ENCODE results near the gene SPAG8.

DNA sequence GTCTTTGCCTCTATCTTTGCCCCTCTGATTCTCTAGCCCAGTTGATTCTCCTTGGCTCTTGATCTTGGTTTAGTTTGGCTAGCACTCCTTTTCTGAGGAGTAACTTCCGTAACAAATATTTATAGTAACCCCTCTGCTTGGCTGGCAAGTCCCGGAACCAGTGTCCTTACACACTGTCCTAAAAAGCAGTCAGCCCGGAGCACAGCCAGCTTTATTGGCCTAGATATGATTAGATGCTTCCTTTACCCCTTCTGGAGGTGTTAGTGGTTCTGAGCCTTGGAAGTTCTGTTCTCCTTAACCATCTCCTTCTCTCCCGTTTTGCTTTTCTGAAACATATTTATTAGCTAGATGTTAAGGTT, 41.0 kb downstream of the SPAG8 start:
- TF ChIP-seq ESRRA (IDR thresholded peaks at IDR 0.05; ENCODE audit: low read length) (no peak), NR2C2 (IDR thresholded peaks at IDR 0.05; ENCODE audit: borderline replicate concordance, control insufficient read depth, insufficient read length, low read depth) (no peak), BRCA1 (IDR thresholded peaks at IDR 0.05; ENCODE audit: low read depth, low read length) (no peak), NFYA (IDR thresholded peaks at IDR 0.05; ENCODE audit: borderline replicate concordance, low read depth, low read length) (no peak), EP300 (IDR thresholded peaks at IDR 0.05; ENCODE audit: borderline replicate concordance in 1 of 2, control insufficient read depth in 1 of 2, low read depth in 2 of 2, low read length in 2 of 2) (no peak), ZNF24 (IDR thresholded peaks at IDR 0.05) (no peak), CHD2 (IDR thresholded peaks at IDR 0.05; ENCODE audit: borderline replicate concordance, low read depth, low read length) (no peak), SUZ12 (IDR thresholded peaks at IDR 0.05; ENCODE audit: unreplicated experiment) (no peak)
- TF ChIP-seq, protein P1, sequence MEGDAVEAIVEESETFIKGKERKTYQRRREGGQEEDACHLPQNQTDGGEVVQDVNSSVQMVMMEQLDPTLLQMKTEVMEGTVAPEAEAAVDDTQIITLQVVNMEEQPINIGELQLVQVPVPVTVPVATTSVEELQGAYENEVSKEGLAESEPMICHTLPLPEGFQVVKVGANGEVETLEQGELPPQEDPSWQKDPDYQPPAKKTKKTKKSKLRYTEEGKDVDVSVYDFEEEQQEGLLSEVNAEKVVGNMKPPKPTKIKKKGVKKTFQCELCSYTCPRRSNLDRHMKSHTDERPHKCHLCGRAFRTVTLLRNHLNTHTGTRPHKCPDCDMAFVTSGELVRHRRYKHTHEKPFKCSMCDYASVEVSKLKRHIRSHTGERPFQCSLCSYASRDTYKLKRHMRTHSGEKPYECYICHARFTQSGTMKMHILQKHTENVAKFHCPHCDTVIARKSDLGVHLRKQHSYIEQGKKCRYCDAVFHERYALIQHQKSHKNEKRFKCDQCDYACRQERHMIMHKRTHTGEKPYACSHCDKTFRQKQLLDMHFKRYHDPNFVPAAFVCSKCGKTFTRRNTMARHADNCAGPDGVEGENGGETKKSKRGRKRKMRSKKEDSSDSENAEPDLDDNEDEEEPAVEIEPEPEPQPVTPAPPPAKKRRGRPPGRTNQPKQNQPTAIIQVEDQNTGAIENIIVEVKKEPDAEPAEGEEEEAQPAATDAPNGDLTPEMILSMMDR (IDR thresholded peaks at IDR 0.05 in 2 of 3, conservative IDR thresholded peaks at IDR 0.05 in 1 of 3; ENCODE audit: control insufficient read depth in 2 of 3, extremely low read depth in 1 of 3, insufficient read depth in 1 of 3, low read depth in 3 of 3, low read length in 3 of 3) = no peak
- TF ChIP-seq, protein P2, sequence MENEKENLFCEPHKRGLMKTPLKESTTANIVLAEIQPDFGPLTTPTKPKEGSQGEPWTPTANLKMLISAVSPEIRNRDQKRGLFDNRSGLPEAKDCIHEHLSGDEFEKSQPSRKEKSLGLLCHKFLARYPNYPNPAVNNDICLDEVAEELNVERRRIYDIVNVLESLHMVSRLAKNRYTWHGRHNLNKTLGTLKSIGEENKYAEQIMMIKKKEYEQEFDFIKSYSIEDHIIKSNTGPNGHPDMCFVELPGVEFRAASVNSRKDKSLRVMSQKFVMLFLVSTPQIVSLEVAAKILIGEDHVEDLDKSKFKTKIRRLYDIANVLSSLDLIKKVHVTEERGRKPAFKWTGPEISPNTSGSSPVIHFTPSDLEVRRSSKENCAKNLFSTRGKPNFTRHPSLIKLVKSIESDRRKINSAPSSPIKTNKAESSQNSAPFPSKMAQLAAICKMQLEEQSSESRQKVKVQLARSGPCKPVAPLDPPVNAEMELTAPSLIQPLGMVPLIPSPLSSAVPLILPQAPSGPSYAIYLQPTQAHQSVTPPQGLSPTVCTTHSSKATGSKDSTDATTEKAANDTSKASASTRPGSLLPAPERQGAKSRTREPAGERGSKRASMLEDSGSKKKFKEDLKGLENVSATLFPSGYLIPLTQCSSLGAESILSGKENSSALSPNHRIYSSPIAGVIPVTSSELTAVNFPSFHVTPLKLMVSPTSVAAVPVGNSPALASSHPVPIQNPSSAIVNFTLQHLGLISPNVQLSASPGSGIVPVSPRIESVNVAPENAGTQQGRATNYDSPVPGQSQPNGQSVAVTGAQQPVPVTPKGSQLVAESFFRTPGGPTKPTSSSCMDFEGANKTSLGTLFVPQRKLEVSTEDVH (IDR thresholded peaks at IDR 0.05; ENCODE audit: low read depth, partially characterized antibody) = no peak
- TF ChIP-seq, protein P3, sequence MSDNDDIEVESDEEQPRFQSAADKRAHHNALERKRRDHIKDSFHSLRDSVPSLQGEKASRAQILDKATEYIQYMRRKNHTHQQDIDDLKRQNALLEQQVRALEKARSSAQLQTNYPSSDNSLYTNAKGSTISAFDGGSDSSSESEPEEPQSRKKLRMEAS (IDR thresholded peaks at IDR 0.05; ENCODE audit: low read depth, low read length) = no peak
- TF ChIP-seq, protein P4, sequence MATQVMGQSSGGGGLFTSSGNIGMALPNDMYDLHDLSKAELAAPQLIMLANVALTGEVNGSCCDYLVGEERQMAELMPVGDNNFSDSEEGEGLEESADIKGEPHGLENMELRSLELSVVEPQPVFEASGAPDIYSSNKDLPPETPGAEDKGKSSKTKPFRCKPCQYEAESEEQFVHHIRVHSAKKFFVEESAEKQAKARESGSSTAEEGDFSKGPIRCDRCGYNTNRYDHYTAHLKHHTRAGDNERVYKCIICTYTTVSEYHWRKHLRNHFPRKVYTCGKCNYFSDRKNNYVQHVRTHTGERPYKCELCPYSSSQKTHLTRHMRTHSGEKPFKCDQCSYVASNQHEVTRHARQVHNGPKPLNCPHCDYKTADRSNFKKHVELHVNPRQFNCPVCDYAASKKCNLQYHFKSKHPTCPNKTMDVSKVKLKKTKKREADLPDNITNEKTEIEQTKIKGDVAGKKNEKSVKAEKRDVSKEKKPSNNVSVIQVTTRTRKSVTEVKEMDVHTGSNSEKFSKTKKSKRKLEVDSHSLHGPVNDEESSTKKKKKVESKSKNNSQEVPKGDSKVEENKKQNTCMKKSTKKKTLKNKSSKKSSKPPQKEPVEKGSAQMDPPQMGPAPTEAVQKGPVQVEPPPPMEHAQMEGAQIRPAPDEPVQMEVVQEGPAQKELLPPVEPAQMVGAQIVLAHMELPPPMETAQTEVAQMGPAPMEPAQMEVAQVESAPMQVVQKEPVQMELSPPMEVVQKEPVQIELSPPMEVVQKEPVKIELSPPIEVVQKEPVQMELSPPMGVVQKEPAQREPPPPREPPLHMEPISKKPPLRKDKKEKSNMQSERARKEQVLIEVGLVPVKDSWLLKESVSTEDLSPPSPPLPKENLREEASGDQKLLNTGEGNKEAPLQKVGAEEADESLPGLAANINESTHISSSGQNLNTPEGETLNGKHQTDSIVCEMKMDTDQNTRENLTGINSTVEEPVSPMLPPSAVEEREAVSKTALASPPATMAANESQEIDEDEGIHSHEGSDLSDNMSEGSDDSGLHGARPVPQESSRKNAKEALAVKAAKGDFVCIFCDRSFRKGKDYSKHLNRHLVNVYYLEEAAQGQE (IDR thresholded peaks at IDR 0.05; ENCODE audit: low read depth, low read length) = no peak
- TF ChIP-seq, protein P5, sequence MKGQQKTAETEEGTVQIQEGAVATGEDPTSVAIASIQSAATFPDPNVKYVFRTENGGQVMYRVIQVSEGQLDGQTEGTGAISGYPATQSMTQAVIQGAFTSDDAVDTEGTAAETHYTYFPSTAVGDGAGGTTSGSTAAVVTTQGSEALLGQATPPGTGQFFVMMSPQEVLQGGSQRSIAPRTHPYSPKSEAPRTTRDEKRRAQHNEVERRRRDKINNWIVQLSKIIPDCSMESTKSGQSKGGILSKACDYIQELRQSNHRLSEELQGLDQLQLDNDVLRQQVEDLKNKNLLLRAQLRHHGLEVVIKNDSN (IDR thresholded peaks at IDR 0.05; ENCODE audit: borderline replicate concordance, extremely low read length, insufficient read depth, low read depth, low read length) = no peak

All from GM12878 (cell line).